CD4-positive, alpha-beta memory T cell (primary cell): ENCODE data around the gene LAYN. TPM values are rescaled to one million over a fixed set of nuclear protein-coding genes. Genes with fewer than 3 reads are reported as not detected.

ENCODE experiments used
- CTCF ChIA-PET: fragments of 350-600 bp; sonication (Branson Sonifier 250); formaldehyde crosslinking; loops from one replicate; lab custom pipeline; 2021; ENCODE audit warnings: inconsistent platforms; ENCODE audit not compliant: partially characterized antibody; lab: Charles Lee
- POLR2A ChIA-PET: fragments of 350-600 bp; sonication (Branson Sonifier 250); formaldehyde crosslinking; loops from one replicate; lab custom pipeline; 2021; ENCODE audit not compliant: partially characterized antibody; lab: Charles Lee
- DNase-seq, 5 donors: peaks; one replicate each; pipeline versions ENCODE4 v3.0.0 to v3.0.0-alpha.2; 2020 to 2022; ENCODE audit warnings: mixed read lengths in 1 of 5
- H3K27ac ChIP-seq: one replicate; pipeline ENCODE4 v1.7.0; 2013; ENCODE audit warnings: low read depth, low read length
- H3K27me3 ChIP-seq: 2 replicates; pipeline ENCODE4 v1.7.0; 2013; ENCODE audit warnings: mild to moderate bottlenecking, low read length, moderate library complexity; ENCODE audit not compliant: insufficient read depth
- H3K36me3 ChIP-seq: 2 replicates; pipeline ENCODE4 v1.7.0; 2013; ENCODE audit warnings: mild to moderate bottlenecking, low read length, moderate library complexity; ENCODE audit not compliant: insufficient read depth
- H3K4me1 ChIP-seq: 2 replicates; pipeline ENCODE4 v1.7.0; 2013; ENCODE audit warnings: mild to moderate bottlenecking, low read length, moderate library complexity; ENCODE audit not compliant: insufficient read depth
- H3K4me3 ChIP-seq, 2 donors: one replicate each; pipeline ENCODE4 v1.7.0; 2013; ENCODE audit warnings: low read length in 2 of 2, mild to moderate bottlenecking in 1 of 2
- H3K9me3 ChIP-seq, 2 donors: one replicate each; pipeline ENCODE4 v1.7.0; 2013; ENCODE audit warnings: low read length in 2 of 2, control low read depth in 1 of 2; ENCODE audit not compliant: control insufficient read depth in 1 of 2
- H3K27ac Mint-ChIP-seq, 7 donors: one replicate each; pipeline ENCODE4 v1.8.0; 2020 to 2021; ENCODE audit warnings: mixed read lengths in 7 of 7, mild to moderate bottlenecking in 6 of 7, inconsistent platforms in 3 of 7, moderate library complexity in 3 of 7
- H3K27me3 Mint-ChIP-seq, 2 donors: one replicate each; pipeline ENCODE4 v1.8.0; 2020 to 2021; ENCODE audit warnings: mixed read lengths in 2 of 2
- H3K36me3 Mint-ChIP-seq, 2 donors: one replicate each; pipeline ENCODE4 v1.8.0; 2020 to 2021; ENCODE audit warnings: mixed read lengths in 2 of 2, inconsistent platforms in 1 of 2, mild to moderate bottlenecking in 1 of 2
- H3K4me1 Mint-ChIP-seq, 4 donors: one replicate each; pipeline ENCODE4 v1.8.0; 2020 to 2021; ENCODE audit warnings: mixed read lengths in 4 of 4, mild to moderate bottlenecking in 1 of 4
- H3K4me3 Mint-ChIP-seq, 8 donors: one replicate each; pipeline ENCODE4 v1.8.0; 2020 to 2021; ENCODE audit warnings: mixed read lengths in 8 of 8, mild to moderate bottlenecking in 7 of 8, moderate library complexity in 6 of 8, inconsistent platforms in 3 of 8
- H3K9me3 Mint-ChIP-seq, 8 donors: one replicate each; pipeline ENCODE4 v1.8.0; 2020 to 2021; ENCODE audit warnings: mixed read lengths in 8 of 8, mild to moderate bottlenecking in 5 of 8, inconsistent platforms in 3 of 8, moderate library complexity in 1 of 8
- intact Hi-C: fragments of 100-400 bp; cut with micrococcal nuclease; formaldehyde crosslinking; loops from one replicate; pipeline ENCODE4 v1.15.1; 2023
- polyA plus RNA-seq, 2 donors: library from polyadenylated mRNA; unstranded; fragments of 300-500 nt; fragmentation: Illumina TruSeq; gene quantifications; one replicate each; pipeline ENCODE4 v1.2.3, GENCODE V29; 2021
- total RNA-seq, 2 experiments: library from RNA; stranded (reverse); gene quantifications; one replicate each; pipeline ENCODE4 v1.2.3, GENCODE V29; 2021

The LAYN gene
- total and polyA plus RNA-seq, 4 experiments from 2014 or later = not detected

GRCh38 chr11:111561791-111562325 lies 21.3 kb downstream of the LAYN start:
- Histone ChIP-seq H3K27ac (no peak overlapping the region), H3K36me3 (no peaks in the 10 kb centered on the region), H3K4me3 (no peak overlapping the region), H3K4me1 (no peaks in the 10 kb centered on the region), H3K27me3 (no peaks in the 10 kb centered on the region), H3K9me3 (no peaks in the 10 kb centered on the region)
- Mint-ChIP-seq H3K27me3 (no peaks in the 10 kb centered on the region), H3K4me3 (no peak overlapping the region), H3K36me3 (no peaks in the 10 kb centered on the region), H3K27ac (no peak overlapping the region), H3K4me1 (no peaks in the 10 kb centered on the region), H3K9me3 (peaks cover 0 to 4% (median 1%) of the 10 kb centered on the region in 8 donors)
- CTCF ChIA-PET = interaction anchor here (0.8 to 4.6 kb wide), 5 partner anchors 217 to 283 kb away, joined by 3 to 23 read pairs (median 7); no protein-coding TSS in a partner anchor
- intact Hi-C loops = no loop called here
- no peak for DNase-seq
- POLR2A ChIA-PET = interaction anchor here (1.2 kb wide), 1 partner anchor 8 kb away, joined by 3 read pairs; no protein-coding TSS in a partner anchor

GRCh38 chr11:111562692-111563389 lies 22.3 kb downstream of the LAYN start:
- CTCF ChIA-PET = interaction anchor here (0.8 to 4.6 kb wide), 5 partner anchors 213 to 283 kb away, joined by 3 to 23 read pairs (median 5); no protein-coding TSS in a partner anchor
- H3K4me1 ChIP-seq = no peaks in the 10 kb centered on the region
- H3K36me3 ChIP-seq = no peaks in the 10 kb centered on the region
- intact Hi-C loops = no loop called here
- no peak overlapping the region for H3K4me3 Mint-ChIP-seq
- H3K36me3 Mint-ChIP-seq = no peaks in the 10 kb centered on the region
- no peak overlapping the region for H3K27ac ChIP-seq
- no peaks in the 10 kb centered on the region for H3K4me1 Mint-ChIP-seq
- H3K4me3 ChIP-seq = no peak overlapping the region
- no peaks in the 10 kb centered on the region for H3K27me3 Mint-ChIP-seq
- no peaks in the 10 kb centered on the region for H3K9me3 ChIP-seq
- H3K27ac Mint-ChIP-seq = no peak overlapping the region
- POLR2A ChIA-PET = no interaction called here
- H3K9me3 Mint-ChIP-seq = no peaks in the 10 kb centered on the region
- H3K27me3 ChIP-seq = no peaks in the 10 kb centered on the region
- DNase-seq = no peak

GRCh38 chr11:111565114-111565720 lies 24.7 kb downstream of the LAYN start:
- Histone ChIP-seq H3K36me3 (no peaks in the 10 kb centered on the region), H3K27me3 (no peaks in the 10 kb centered on the region), H3K27ac (no peak overlapping the region), H3K4me3 (no peak overlapping the region), H3K4me1 (no peaks in the 10 kb centered on the region), H3K9me3 (no peaks in the 10 kb centered on the region)
- ChIA-PET CTCF (interaction anchor here (1.0 to 4.6 kb wide), 7 partner anchors 211 to 282 kb away, joined by 3 to 38 read pairs (median 5); no protein-coding TSS in a partner anchor), POLR2A (no interaction called here)
- H3K27me3 Mint-ChIP-seq = peaks cover 0 to 4% of the 10 kb centered on the region in 2 donors
- peak; percentile 47 to 58 (median 57) for DNase-seq
- no peaks in the 10 kb centered on the region for H3K9me3 Mint-ChIP-seq
- H3K27ac Mint-ChIP-seq = no peak overlapping the region
- H3K36me3 Mint-ChIP-seq = no peaks in the 10 kb centered on the region
- intact Hi-C loops = loop anchor here (1.0 kb wide), 2 partner anchors 212 to 276 kb away; no protein-coding TSS in a partner anchor
- H3K4me1 Mint-ChIP-seq = no peaks in the 10 kb centered on the region
- H3K4me3 Mint-ChIP-seq = no peak overlapping the region

- H3K4me1 ChIP-seq = no peaks in the 10 kb centered on the region
- Mint-ChIP-seq H3K27me3 (peaks cover 3 to 6% of the 10 kb centered on the region in 2 donors), H3K4me3 (no peak overlapping the region), H3K36me3 (no peaks in the 10 kb centered on the region), H3K27ac (no peak overlapping the region), H3K9me3 (no peaks in the 10 kb centered on the region), H3K4me1 (no peaks in the 10 kb centered on the region)
- no peak overlapping the region for H3K27ac ChIP-seq
- H3K9me3 ChIP-seq = no peaks in the 10 kb centered on the region
- H3K36me3 ChIP-seq = no peaks in the 10 kb centered on the region
- DNase-seq = no peak
- intact Hi-C loops = no loop called here
- H3K4me3 ChIP-seq = no peak overlapping the region
- H3K27me3 ChIP-seq = no peaks in the 10 kb centered on the region
- ChIA-PET CTCF (interaction anchor here (0.7 to 3.6 kb wide), 15 partner anchors 12 to 295 kb away, joined by 3 to 38 read pairs (median 3); no protein-coding TSS in a partner anchor), POLR2A (no interaction called here)
These were observed 25.8 kb downstream of the LAYN start for GRCh38 chr11:111566324-111566723.

- DNase-seq = no peak
- no peaks in the 10 kb centered on the region for H3K4me1 ChIP-seq
- Mint-ChIP-seq H3K4me3 (no peak overlapping the region), H3K27me3 (peaks cover 4 to 9% of the 10 kb centered on the region in 2 donors), H3K27ac (no peak overlapping the region), H3K4me1 (no peaks in the 10 kb centered on the region), H3K9me3 (no peaks in the 10 kb centered on the region), H3K36me3 (no peaks in the 10 kb centered on the region)
- H3K27ac ChIP-seq = no peak overlapping the region
- POLR2A ChIA-PET = interaction anchor here (0.7 kb wide), 1 partner anchor 545 kb away, joined by 3 read pairs; no protein-coding TSS in a partner anchor
- CTCF ChIA-PET = interaction anchor here (0.7 to 0.8 kb wide), 2 partner anchors 11 to 195 kb away, joined by 3 read pairs; no protein-coding TSS in a partner anchor
- H3K27me3 ChIP-seq = no peaks in the 10 kb centered on the region
- no peak overlapping the region for H3K4me3 ChIP-seq
- no peaks in the 10 kb centered on the region for H3K9me3 ChIP-seq
- H3K36me3 ChIP-seq = no peaks in the 10 kb centered on the region
- intact Hi-C loops = no loop called here
These were observed 29.0 kb downstream of the LAYN start for GRCh38 chr11:111569476-111569875.

GRCh38 chr11:111570796-111571195 lies 30.3 kb downstream of the LAYN start:
- Histone ChIP-seq H3K27ac (no peak overlapping the region), H3K4me1 (no peaks in the 10 kb centered on the region), H3K4me3 (no peak overlapping the region), H3K27me3 (no peaks in the 10 kb centered on the region), H3K36me3 (no peaks in the 10 kb centered on the region), H3K9me3 (no peaks in the 10 kb centered on the region)
- ChIA-PET POLR2A (no interaction called here), CTCF (interaction anchor here (0.9 kb wide), 1 partner anchor 207 kb away, joined by 3 read pairs; no protein-coding TSS in a partner anchor)
- no peaks in the 10 kb centered on the region for H3K4me1 Mint-ChIP-seq
- no peaks in the 10 kb centered on the region for H3K36me3 Mint-ChIP-seq
- peaks cover 4 to 9% of the 10 kb centered on the region in 2 donors for H3K27me3 Mint-ChIP-seq
- intact Hi-C loops = no loop called here
- H3K9me3 Mint-ChIP-seq = no peaks in the 10 kb centered on the region
- H3K4me3 Mint-ChIP-seq = no peak overlapping the region
- no peak for DNase-seq
- H3K27ac Mint-ChIP-seq = no peak overlapping the region
